Measurements from ENCODE around the gene ARF5. TPM values are rescaled to one million over a fixed set of nuclear protein-coding genes. Genes with fewer than 3 reads are reported as not detected.

The ARF5 gene
- total RNA-seq, 1 donor from 2014 or later, result 133 TPM

- no peak overlapping the region for H3K27ac Mint-ChIP-seq
- H3K4me3 Mint-ChIP-seq (ENCODE audit: low read depth), result no peak overlapping the region
- peaks cover 1% of the 10 kb centered on the region for H3K4me1 Mint-ChIP-seq (ENCODE audit: low read depth)
- no peaks in the 10 kb centered on the region for H3K9me3 Mint-ChIP-seq
- no peaks in the 10 kb centered on the region for H3K36me3 Mint-ChIP-seq (ENCODE audit: low read depth)
- H3K27me3 Mint-ChIP-seq (ENCODE audit: low read depth), result peaks cover 37% of the 10 kb centered on the region
- DNase-seq (ENCODE audit: low spot score), result no peak
- intact Hi-C loops (cut with micrococcal nuclease), result no loop called here
Observed at GRCh38 chr7:127625331-127625730, 37.1 kb downstream of the ARF5 start.

- Mint-ChIP-seq H3K27me3 (ENCODE audit: low read depth) (peaks cover 23% of the 10 kb centered on the region), H3K4me1 (ENCODE audit: low read depth) (peaks cover 1% of the 10 kb centered on the region), H3K27ac (no peak overlapping the region), H3K36me3 (ENCODE audit: low read depth) (no peaks in the 10 kb centered on the region), H3K9me3 (no peaks in the 10 kb centered on the region), H3K4me3 (ENCODE audit: low read depth) (no peak overlapping the region)
- intact Hi-C loops (cut with micrococcal nuclease), result no loop called here
- no peak for DNase-seq (ENCODE audit: low spot score)
Observed at GRCh38 chr7:127628445-127628844, 40.2 kb downstream of the ARF5 start.

DNA sequence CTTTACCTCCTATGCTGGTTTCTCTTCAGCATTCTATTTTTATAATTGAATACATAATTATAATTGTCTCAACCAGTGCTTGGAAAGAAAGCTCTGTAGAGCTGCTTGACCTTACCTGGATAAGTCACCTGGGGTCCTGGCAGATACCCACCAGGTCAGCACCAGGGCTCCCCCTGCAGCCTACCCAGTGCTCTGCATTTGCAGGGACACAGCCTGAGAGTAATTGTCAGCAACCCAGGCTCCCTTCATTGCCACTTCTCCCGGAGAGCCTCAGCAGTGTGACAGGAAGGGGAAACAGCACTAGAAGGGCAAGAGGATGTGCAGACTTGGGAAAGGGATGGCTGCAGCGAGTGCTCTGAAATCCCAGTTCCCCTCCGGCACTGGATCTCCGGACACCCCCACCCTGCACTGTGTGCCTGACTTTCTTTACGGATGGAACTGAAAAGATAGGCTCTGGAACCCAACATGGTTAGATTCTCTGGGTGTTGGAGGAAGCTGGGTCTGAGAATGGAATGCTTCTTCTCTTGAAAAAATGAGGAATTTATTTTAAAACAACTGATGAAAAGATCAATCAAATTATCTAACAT is 41.1 kb downstream of the ARF5 start:
- Mint-ChIP-seq H3K9me3 (no peaks in the 10 kb centered on the region), H3K27ac (no peak overlapping the region), H3K36me3 (ENCODE audit: low read depth) (no peaks in the 10 kb centered on the region), H3K27me3 (ENCODE audit: low read depth) (peaks cover 22% of the 10 kb centered on the region), H3K4me3 (ENCODE audit: low read depth) (no peak overlapping the region), H3K4me1 (ENCODE audit: low read depth) (peaks cover 1% of the 10 kb centered on the region)
- intact Hi-C loops (cut with micrococcal nuclease), result no loop called here
- DNase-seq (ENCODE audit: low spot score), result no peak

DNA sequence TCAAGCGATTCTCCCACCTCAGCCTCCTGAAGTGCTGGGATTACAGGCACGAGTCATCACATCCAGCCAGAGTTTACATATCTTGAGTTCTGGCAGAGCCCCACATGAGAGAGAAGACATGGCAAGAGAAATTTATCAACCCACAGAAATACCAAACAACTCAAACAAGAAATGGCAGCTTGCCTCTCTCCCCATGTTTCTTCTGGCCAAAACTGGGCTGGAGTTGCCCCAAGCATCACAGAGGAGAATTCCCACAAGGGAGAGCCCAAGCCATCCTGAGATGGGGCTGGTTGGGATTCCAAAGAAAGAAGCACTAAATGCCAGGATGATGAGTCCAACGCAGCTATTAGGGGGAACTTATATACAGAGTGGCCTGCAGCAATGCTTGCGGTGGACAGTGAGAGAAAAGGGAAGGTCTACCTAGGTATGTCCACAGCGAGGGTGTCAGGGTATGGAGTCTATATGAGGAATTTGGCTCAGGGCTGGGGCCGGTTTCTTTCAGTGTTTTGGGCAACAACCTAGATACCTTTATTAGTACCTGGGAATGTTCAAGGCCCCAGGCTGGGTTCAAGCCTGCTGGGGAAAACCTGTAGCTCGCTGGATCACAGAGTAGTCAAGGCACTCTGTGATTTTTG is 44.2 kb downstream of the ARF5 start:
- Mint-ChIP-seq H3K27me3 (ENCODE audit: low read depth) (peaks cover 18% of the 10 kb centered on the region), H3K9me3 (no peaks in the 10 kb centered on the region), H3K4me1 (ENCODE audit: low read depth) (peaks cover 6% of the 10 kb centered on the region), H3K4me3 (ENCODE audit: low read depth) (no peak overlapping the region), H3K36me3 (ENCODE audit: low read depth) (no peaks in the 10 kb centered on the region), H3K27ac (no peak overlapping the region)
- intact Hi-C loops (cut with micrococcal nuclease), result no loop called here
- DNase-seq (ENCODE audit: low spot score), result no peak

- intact Hi-C loops (cut with micrococcal nuclease), result no loop called here
- H3K4me1 Mint-ChIP-seq (ENCODE audit: low read depth), result peaks cover 4% of the 10 kb centered on the region
- no peak overlapping the region for H3K27ac Mint-ChIP-seq
- no peak overlapping the region for H3K4me3 Mint-ChIP-seq (ENCODE audit: low read depth)
- no peaks in the 10 kb centered on the region for H3K36me3 Mint-ChIP-seq (ENCODE audit: low read depth)
- peaks cover 28% of the 10 kb centered on the region for H3K27me3 Mint-ChIP-seq (ENCODE audit: low read depth)
- DNase-seq (ENCODE audit: low spot score), result no peak
- no peaks in the 10 kb centered on the region for H3K9me3 Mint-ChIP-seq
Observed at GRCh38 chr7:127635659-127636285, 47.6 kb downstream of the ARF5 start.

- Mint-ChIP-seq H3K4me1 (ENCODE audit: low read depth) (peaks cover 4% of the 10 kb centered on the region), H3K9me3 (no peaks in the 10 kb centered on the region), H3K27ac (no peak overlapping the region), H3K36me3 (ENCODE audit: low read depth) (no peaks in the 10 kb centered on the region), H3K4me3 (ENCODE audit: low read depth) (no peak overlapping the region), H3K27me3 (ENCODE audit: low read depth) (peaks cover 29% of the 10 kb centered on the region)
- intact Hi-C loops (cut with micrococcal nuclease), result no loop called here
- DNase-seq (ENCODE audit: low spot score), result no peak
Observed at GRCh38 chr7:127638197-127638596, 50.0 kb downstream of the ARF5 start.

Other genes with a start within 250 kb of the ARF5 start
- gene ZNF800, start 195.7 kb upstream of the ARF5 start, total RNA-seq, result 40.2 and 40.8 TPM in 2 replicates
- 14.4 and 15.1 TPM in 2 replicates for gene GCC1, start 2.8 kb upstream of the ARF5 start, total RNA-seq
- 0.99 and 1.4 TPM in 2 replicates for gene FSCN3, start 5.3 kb downstream of the ARF5 start, total RNA-seq
- not detected in 2 replicates for gene PAX4, start 29.7 kb downstream of the ARF5 start, total RNA-seq
- gene SND1, start 63.8 kb downstream of the ARF5 start, total RNA-seq, result 311 TPM in 2 replicates